HEK293T (cell line): Measurements from ENCODE around the gene INTS7.

Experiments
- CTCF ChIA-PET: fragments of 350-600 bp; formaldehyde crosslinking; extraction: SDS; loops from one replicate; lab custom pipeline; 2021; ENCODE audit warnings: antibody characterized with exemption, inconsistent platforms; lab: Yijun Ruan, JAX
- POLR2A ChIA-PET: fragments of 350-600 bp; formaldehyde crosslinking; extraction: SDS; loops from one replicate; lab custom pipeline; 2020; ENCODE audit warnings: antibody characterized with exemption, inconsistent platforms; lab: Yijun Ruan, JAX
- DNase-seq: peaks from one replicate; pipeline ENCODE4 v3.0.0; 2012; ENCODE audit warnings: mixed read lengths; ENCODE audit errors: extremely low spot score
- ARNT ChIP-seq: fragments of 450-650 bp; IDR thresholded peaks from 2 replicates; pipeline ENCODE4 v1.6.1; 2017; ENCODE audit warnings: mild to moderate bottlenecking
- BHLHE40 ChIP-seq: fragments of 450-650 bp; IDR thresholded peaks from 2 replicates; pipeline ENCODE4 v1.6.1; 2016; ENCODE audit warnings: mild to moderate bottlenecking, moderate library complexity, borderline replicate concordance
- CTBP1 ChIP-seq: fragments of 450-650 bp; IDR thresholded peaks from 2 replicates; pipeline ENCODE4 v1.6.1; 2016; ENCODE audit warnings: borderline replicate concordance
- ELF4 ChIP-seq: fragments of 450-650 bp; IDR thresholded peaks from 2 replicates; pipeline ENCODE4 v1.6.1; 2017; ENCODE audit warnings: antibody characterized with exemption
- FOXA1 ChIP-seq: fragments of 450-650 bp; IDR thresholded peaks from 2 replicates; pipeline ENCODE4 v1.6.1; 2016; ENCODE audit warnings: mild to moderate bottlenecking
- FOXK2 ChIP-seq: fragments of 450-650 bp; IDR thresholded peaks from 2 replicates; pipeline ENCODE4 v1.6.1; 2016; ENCODE audit warnings: mild to moderate bottlenecking
- FOXM1 ChIP-seq: fragments of 450-650 bp; IDR thresholded peaks from 2 replicates; pipeline ENCODE4 v1.6.1; 2017; ENCODE audit warnings: mild to moderate bottlenecking, borderline replicate concordance
- HDGF ChIP-seq: fragments of 450-650 bp; IDR thresholded peaks from 2 replicates; pipeline ENCODE4 v1.6.1; 2017; ENCODE audit warnings: antibody characterized with exemption, borderline replicate concordance
- L3MBTL2 ChIP-seq: fragments of 450-650 bp; conservative IDR thresholded peaks from 2 replicates; pipeline ENCODE4 v1.6.1; 2016; ENCODE audit warnings: mild to moderate bottlenecking
- LEF1 ChIP-seq: fragments of 450-650 bp; IDR thresholded peaks from 2 replicates; pipeline ENCODE4 v1.6.1; 2017; ENCODE audit warnings: mild to moderate bottlenecking, borderline replicate concordance
- NFRKB ChIP-seq: fragments of 450-650 bp; IDR thresholded peaks from 2 replicates; pipeline ENCODE4 v1.6.1; 2016; ENCODE audit warnings: mild to moderate bottlenecking, moderate library complexity
- SP1 ChIP-seq: fragments of 450-650 bp; IDR thresholded peaks from 2 replicates; pipeline ENCODE4 v1.6.1; 2017
- SUZ12 ChIP-seq: fragments of 450-650 bp; IDR thresholded peaks from 2 replicates; pipeline ENCODE4 v1.6.1; 2016; ENCODE audit warnings: mild to moderate bottlenecking
- TARDBP ChIP-seq: fragments of 450-650 bp; IDR thresholded peaks from 2 replicates; pipeline ENCODE4 v1.6.1; 2016
- ZNF384 ChIP-seq: fragments of 450-650 bp; IDR thresholded peaks from 2 replicates; pipeline ENCODE4 v1.6.1; 2016
- TF ChIP-seq, protein P1 (sequence below): fragments of 450-650 bp; IDR thresholded peaks from 2 replicates; pipeline ENCODE4 v1.6.1; 2016

Gene INTS7

DNA sequence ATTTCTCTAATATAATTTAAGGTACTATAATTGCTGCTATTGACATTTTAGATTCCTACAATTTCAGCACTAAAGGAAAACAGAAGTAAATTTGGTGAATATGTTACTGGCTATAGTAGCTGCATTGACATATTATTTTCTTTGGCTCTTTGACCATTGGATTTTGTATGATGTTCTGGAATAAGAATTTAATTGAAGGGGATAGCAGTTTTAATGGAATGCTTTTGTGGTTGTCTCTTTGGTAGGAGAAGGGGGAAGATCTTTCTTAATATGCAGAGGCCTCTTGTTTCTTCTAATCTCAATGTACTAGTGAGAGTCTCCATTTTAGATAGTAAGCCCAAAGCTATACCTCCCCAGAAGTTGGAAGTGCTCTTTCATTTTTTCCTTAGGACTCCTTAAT is 7.1 kb upstream of the INTS7 start:
- no peak for TF ChIP-seq BHLHE40
- TF ChIP-seq LEF1, result no peak
- TF ChIP-seq, protein P1, sequence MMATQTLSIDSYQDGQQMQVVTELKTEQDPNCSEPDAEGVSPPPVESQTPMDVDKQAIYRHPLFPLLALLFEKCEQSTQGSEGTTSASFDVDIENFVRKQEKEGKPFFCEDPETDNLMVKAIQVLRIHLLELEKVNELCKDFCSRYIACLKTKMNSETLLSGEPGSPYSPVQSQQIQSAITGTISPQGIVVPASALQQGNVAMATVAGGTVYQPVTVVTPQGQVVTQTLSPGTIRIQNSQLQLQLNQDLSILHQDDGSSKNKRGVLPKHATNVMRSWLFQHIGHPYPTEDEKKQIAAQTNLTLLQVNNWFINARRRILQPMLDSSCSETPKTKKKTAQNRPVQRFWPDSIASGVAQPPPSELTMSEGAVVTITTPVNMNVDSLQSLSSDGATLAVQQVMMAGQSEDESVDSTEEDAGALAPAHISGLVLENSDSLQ, result no peak
- no peak for TF ChIP-seq L3MBTL2
- no peak for TF ChIP-seq FOXA1
- no peak for TF ChIP-seq ARNT
- POLR2A ChIA-PET, result no interaction called here
- no peak for DNase-seq
- CTCF ChIA-PET, result no interaction called here

DNA sequence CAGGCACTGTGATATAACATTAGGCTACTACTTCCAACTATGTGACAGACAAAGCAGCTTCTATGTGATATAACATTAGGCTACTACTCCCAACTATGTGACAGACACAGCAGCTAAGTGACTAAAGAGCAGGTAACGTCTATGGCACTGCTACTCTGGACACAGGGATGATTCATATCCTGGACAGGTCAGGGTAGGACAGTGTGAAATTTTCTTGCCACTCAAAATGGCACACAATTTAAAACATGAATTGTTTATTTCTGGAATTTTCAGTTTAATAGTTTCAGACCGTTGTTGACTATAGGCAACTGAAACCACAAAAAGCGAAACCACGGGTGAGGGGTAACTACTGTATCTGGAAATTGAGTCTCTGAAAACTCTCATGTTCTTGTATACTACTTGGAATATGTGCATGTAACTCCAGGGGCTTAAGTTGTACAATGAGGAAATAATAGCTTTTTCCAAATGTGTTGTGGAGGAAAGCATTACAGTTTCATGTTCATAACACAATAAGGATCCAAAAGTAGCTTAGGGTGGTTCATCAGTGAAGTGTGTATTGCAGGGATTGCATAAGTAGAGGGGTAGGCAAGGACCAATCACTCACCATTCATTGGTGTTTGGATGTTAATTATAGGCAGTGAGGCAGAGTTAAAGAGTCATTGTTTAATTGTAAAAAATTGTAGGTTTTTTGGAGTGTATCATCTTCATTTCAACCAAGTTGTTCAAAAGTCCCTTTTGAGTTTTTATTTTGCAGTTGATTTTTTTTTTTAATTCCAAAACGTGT is 5.5 kb upstream of the INTS7 start:
- no peak for DNase-seq
- TF ChIP-seq ZNF384 (no peak), SP1 (no peak), CTBP1 (no peak), BHLHE40 (no peak), FOXM1 (no peak)
- POLR2A ChIA-PET, result no interaction called here
- CTCF ChIA-PET, result no interaction called here

DNA sequence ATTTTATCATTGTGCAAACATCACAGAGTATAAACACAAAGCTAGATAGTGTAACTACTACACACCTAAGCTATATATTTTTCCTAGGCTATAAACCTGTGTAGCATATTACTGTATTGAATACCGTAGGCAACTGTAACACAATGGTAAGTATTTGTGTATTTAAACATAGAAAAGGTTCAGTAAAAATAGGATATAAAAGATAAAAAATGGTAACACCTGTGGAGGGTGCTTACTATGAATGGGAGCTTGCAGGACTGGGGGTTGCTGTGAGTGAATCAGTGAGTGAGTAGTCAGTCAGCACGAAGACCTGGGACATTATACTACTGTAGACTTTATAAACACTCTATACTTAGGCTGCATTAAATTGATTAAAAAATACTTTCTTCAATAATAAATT is 4.3 kb upstream of the INTS7 start:
- TF ChIP-seq ZNF384 (no peak), BHLHE40 (no peak), SUZ12 (no peak), FOXK2 (no peak), CTBP1 (no peak), NFRKB (no peak)
- no peak for DNase-seq
- ChIA-PET CTCF (no interaction called here), POLR2A (no interaction called here)

DNA sequence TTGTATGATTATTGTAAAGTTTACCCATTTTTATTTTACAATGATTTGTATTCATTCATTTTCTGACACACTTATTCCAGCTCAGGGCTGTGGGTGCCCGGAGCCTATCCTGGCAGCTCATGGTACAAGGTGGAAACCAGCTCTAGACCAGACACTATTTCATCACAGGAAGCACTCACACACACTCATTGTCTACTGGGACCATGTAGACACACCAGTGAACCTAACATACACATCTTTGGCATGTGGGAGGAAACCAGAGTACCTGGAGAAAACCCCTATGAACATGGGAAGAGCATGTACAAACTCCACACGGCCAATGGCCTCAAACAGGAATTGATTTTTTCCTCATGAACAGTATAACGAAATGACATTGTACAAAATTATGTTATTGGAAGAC is 2.5 kb upstream of the INTS7 start:
- DNase-seq, result no peak
- CTCF ChIA-PET, result no interaction called here
- POLR2A ChIA-PET, result interaction anchor here (0.6 kb wide), 1 partner anchor 10 kb away, joined by 3 read pairs; no protein-coding TSS in a partner anchor
- TF ChIP-seq FOXA1 (no peak), ARNT (no peak), SUZ12 (no peak), SP1 (no peak), FOXM1 (no peak), L3MBTL2 (no peak), ZNF384 (no peak), NFRKB (no peak), TARDBP (no peak), LEF1 (no peak), CTBP1 (no peak), BHLHE40 (no peak), ELF4 (no peak), FOXK2 (no peak), HDGF (no peak)
- TF ChIP-seq, protein P1, result no peak

DNA sequence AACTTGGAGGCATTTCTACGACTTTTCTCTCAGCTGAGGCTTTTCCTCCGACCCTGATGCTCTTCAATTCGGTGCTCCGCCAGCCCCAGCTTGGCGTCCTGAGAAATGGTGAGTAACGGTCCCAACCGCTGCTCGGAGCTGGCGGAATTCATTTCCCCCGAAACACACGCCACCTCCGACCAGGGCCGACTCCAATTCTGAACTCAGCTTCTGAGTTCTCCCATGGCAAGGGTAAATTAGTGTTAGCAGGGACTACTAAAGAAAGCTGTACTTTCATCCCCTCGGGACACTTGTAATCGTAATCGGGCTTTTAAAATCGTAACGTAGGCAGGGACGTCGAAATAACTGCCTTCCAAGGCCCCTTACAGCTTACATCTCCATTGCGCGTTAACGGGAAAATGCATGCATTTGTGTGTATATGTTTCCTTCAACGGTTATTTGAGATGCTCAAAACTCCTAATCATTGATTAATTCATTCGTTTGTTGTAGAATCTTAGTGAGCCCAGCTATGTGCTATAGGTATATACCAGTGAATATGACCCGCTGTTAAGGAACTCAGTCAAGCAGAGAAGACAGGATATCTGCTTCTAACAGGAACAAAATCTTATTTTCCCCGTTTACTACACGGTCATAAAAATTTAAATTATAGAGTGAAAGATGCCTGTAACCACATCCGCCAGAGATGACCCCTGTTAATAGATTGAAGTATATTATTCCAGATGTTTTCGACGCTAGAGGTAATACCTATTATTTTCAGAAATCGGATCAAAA is 663 bp upstream of the INTS7 start:
- TF ChIP-seq L3MBTL2 (peak; percentile 76), HDGF (no peak), LEF1 (no peak)
- CTCF ChIA-PET, result interaction anchor here (0.7 to 2.1 kb wide), 20 partner anchors 9 to 420 kb away, joined by 3 to 13 read pairs (median 6); partner anchors contain the start of gene NEK2
- DNase-seq, result no peak
- POLR2A ChIA-PET, result interaction anchor here (0.6 to 2.2 kb wide), 38 partner anchors 9 to 978 kb away, joined by 3 to 19 read pairs (median 4); partner anchors contain the start of genes NEK2 and SLC30A1

DNA sequence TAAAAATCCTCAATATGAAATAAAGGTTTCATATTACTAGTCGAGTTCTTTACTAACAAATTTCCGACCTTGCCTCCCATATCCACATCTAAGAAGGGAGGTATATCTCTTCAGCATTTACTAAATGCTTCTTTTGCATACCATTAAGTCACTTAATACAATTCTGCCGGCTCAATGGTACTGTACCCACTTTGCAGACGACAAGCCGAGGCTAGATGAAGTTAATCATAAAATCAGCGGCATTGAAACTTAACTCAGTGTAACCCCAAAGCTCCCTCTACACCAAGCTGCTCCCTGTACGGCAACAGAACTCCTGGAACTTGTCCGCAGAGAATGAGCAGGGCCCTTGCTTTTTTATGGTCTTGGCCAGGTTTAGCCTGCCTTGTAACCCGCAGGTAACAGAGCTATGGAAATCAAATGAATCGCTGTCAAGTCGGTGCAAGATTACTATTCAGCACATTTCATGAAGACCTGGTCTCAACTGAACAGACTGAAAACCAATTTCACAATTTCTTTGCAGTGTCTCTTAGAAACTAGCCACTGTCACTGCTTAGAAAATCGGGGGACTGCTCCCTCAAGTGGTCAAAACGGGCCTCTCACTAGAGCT is 738 bp downstream of the INTS7 start:
- ChIA-PET POLR2A (interaction anchor here (0.6 to 2.2 kb wide), 19 partner anchors 8 to 456 kb away, joined by 3 to 19 read pairs (median 6); partner anchors contain the start of genes NEK2 and SLC30A1), CTCF (interaction anchor here (0.6 to 2.1 kb wide), 22 partner anchors 8 to 519 kb away, joined by 3 to 13 read pairs (median 6); partner anchors contain the start of gene NEK2)
- DNase-seq, result no peak
- TF ChIP-seq LEF1, result no peak
- TF ChIP-seq SP1, result no peak
- no peak for TF ChIP-seq SUZ12
- no peak for TF ChIP-seq FOXA1
- TF ChIP-seq NFRKB, result no peak
- TF ChIP-seq FOXK2, result no peak
- TF ChIP-seq CTBP1, result no peak
- TF ChIP-seq, protein P1, result no peak
- no peak for TF ChIP-seq L3MBTL2
